Frontal cortex (tissue), 4 donors: ENCODE data around the gene PREX1. TPM values are rescaled to one million over a fixed set of nuclear protein-coding genes. Genes with fewer than 3 reads are reported as not detected.
A peak's percentile ranks its signal among the peaks of the same experiment; 100 is the strongest.

Experiments
- DNase-seq, 2 donors: peaks; one replicate each; pipeline ENCODE4 v3.0.0; 2012; ENCODE audit warnings: low spot score in 2 of 2
- FAIRE-seq: peaks from 2 replicates; lab custom pipeline; 2012; peaks lifted over from hg19 to GRCh38; lab: Jason Lieb, UNC
- total RNA-seq: library from RNA; depleted of rRNA; stranded (reverse); fragments of >200 nt; gene quantifications from one replicate; pipeline ENCODE4 v1.2.3, GENCODE V29; 2014
- donor health status: control.
- donor health status: control.
- donor health status: control.

The PREX1 gene
- total RNA-seq, 1 donor from 2014 or later, result 18.8 TPM

DNA sequence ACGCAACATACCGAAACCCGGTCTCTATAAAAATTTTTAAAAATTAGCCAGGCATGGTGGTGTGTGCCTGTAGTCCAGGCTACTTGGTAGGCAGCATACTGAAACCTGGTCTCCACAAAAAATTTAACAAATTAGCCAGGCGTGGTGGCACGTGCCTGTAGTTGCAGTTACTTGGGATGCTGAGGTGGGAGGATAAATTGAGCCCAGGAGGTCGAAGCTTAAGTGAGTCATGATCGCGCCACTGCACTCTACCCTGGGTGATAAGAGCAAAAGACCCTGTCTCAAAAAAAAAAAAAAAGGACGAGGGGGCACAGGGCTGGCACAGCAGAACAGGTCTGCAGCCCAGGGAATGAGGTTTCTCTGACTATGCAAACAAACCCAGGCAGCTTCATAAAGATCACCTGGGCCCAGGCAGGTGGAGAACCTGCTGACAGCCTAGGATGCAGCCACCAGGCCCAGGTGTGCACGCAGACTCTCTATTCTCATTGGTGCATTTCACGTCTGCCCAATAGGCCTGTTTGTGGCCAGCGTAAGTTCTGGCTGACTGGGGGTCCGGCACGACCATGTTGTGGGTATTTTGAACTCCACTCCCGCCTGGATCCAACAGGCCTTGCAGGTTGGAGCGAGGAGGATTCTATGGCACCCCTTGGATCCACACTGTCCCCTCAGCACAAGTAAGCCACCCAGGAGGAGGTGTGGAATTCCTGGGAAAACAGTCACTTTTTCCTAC is 204.5 kb downstream of the PREX1 start:
- no peak for FAIRE-seq
- DNase-seq, result no peak

DNA sequence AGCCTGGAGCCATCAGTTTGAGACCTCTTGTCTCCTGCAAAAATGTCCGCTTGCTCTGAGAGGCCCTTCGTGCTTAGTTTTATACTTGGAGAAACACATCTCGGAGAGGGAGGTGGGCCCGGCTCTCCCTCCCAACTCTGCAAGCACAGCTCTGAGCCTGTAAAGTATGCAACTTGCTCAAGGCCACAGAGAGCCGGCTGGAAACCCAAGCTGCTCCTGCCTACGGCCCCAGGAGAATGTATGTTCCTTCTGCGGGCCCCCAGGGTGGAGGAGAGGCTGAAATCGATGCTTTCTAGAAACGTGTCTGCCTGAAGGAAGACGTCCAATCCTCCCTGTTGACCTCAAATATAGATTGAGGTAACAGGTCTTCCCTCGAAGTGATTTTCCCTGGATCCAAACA is 205.4 kb downstream of the PREX1 start:
- DNase-seq (no peak), FAIRE-seq (no peak)

DNA sequence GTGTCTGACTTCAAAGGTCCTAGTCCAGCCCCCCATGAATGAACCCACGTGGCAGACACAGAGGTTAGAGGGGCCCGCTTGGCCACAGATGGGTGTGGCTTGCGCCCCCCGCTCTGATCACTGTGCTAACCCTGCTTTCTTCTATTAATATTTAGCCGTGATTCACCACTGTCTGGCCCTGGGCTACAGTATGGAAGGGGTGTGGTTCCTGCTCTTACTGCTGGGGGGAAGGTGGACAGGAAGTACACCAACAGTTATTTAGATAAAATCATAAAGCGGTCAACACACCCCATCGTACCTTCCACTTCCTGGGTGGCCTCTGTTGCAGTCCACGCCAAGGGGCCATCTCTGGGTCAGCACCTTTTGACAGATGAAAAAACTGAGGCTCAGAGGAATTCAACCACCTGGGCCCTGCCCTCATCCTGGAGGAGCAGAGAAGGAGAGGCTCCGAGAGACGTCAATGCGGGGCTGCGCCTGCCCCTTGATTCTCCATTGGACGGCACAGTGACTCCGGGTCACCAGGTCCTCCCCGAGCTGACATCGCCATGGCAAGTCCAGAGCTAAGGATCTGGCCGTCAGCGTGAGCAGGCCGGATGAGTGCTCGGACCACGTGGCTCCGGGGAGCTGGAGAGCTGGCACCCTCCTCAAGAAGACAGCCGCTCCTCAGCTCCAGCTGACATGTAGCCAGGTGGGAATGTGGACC is 206.3 kb downstream of the PREX1 start:
- no peak for FAIRE-seq
- DNase-seq, result no peak

DNA sequence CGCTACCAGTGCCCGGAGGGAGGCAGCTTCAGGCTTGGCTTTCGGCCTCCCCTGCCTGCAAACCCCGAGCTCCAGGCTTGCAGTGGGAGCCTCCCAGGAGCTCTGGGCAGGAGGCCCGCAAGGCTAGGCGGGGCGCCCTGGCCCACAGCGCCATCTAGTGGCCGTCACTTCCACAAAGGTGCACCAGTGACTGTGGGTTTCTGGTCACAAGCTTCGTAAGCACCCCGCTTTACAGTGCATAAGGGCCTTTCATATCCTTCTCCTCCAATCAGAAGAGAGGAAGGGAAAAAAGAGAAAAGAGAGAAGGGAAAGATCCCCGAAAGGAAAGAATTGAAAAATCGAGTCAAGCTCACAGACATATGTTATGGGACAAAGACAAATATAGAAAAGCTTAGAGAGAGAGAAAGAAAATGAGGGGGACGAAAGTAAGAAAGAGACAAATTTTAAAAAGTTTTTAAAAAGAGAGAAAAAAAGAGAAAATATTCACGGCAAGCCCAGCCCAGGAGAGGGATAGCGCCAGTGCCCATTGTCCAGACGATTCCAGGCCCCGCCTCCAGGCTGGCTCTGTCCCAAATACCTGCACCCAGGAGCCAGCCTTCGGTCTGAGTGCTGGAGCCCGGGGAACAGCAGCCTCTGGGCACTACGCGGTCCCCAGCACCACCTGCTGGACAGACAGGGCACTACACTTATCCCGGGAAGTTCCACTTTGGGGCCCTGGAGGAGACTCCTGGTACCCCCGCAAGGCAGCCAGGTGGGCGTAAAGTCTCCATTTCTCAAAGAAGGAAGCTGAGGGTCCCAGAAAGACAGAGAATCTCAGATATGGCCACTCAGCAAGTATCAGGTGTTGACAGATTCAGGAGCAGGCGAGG is 207.1 kb downstream of the PREX1 start:
- peak; percentile 71 to 88 for DNase-seq
- FAIRE-seq, result no peak

DNA sequence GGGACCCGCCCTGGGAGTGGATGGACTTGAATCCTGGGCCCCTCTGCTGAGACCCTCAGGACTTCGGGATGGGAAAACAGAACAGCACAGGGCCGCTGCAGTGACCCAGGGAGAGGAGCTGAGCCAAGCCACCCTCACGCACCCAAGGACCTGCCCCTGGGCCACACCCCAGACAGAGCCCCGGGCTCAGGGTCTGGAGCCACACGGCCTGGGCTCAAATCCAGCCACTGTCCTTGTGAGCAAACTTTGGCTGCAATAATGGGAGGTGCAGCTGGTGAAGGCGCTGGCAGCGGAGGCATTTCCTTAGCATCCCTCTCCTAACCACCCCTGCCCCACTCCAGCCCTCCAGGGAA is 207.7 kb downstream of the PREX1 start:
- FAIRE-seq (no peak), DNase-seq (no peak)

DNA sequence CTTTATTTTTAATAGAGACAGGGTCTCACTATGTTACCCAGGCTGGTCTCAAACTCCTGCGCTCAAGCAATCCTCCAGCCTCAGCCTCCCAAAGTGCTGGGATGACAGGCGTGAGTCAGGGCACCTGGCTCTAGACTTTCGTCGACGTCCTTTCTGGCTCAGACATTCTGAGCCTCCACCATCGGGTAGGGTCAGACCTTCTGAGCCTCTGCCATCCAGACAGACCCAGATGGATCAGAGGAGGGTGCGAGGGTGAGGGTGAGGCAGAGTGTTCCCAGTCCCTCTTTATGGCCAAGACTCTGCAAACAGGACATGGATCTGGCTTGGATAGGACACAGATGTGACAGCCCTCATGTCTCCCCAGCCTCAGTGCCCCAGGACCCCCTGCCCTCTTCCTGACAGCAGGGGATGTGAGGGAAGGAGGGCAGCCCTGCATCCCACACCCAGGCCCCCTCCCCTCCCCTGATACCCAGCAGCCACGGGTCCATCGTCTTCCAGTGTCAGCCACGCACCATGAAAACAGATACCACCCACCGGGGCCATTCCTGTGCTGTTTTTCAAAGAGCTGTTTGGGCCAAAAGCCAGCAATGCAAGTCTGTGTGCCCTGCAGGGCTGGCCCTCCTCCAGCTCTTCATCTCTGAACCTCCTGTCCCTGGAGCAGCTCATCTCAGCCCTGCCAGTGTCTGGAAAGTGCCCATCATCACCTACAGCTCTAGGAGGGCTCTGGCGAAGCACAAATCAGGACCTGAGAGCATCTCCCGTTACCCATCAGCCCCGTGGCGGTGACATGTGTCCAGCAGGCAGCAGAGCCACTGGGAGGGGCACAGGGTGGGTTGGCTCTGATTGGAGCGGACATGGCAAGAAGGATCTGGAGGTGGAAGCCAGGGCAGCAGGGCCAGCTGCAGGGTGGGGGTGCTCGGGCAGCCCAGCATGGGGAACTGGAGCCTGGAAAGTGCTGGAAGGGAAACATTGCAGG is 208.4 kb downstream of the PREX1 start:
- DNase-seq (no peak), FAIRE-seq (no peak)

DNA sequence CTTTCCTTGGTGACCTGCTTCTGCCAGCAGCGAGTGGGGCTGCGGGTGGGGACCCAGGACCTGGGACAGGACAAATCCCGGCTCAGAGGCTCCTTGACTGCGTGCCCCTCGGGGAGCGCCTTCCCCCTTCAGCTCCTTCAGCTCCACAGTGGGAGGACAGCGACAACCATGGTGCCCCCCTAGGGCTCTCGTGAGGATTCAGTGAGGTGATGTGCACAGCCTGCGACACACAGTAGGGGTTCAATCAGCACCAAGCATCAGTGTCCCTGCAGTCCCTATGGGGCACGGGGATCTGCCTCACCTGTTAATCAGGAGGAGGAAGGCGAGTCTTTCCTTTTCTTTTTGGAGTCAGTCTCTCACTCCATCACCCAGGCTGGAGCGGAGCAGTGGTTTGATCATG is 209.2 kb downstream of the PREX1 start:
- DNase-seq, result no peak
- no peak for FAIRE-seq

DNA sequence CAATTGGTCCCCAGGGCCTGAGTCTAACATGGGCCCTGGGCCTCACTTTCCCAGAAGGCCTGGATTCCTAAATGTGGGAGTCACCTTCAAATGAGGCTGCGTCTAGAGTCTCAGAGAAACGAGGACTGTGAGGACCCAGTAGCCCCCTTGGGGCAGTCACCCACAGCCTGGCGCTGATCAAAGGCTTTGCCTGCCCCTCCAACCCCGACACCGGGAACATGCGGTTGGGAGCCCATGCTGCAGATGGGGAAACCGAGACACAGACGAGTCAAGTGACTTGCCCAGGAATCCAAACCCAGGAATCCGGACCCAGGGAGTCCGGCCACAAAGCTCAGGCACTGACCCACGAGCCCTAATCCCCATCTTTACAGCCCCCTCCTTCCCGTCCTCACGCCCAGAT is 209.7 kb downstream of the PREX1 start:
- no peak for FAIRE-seq
- DNase-seq, result no peak

DNA sequence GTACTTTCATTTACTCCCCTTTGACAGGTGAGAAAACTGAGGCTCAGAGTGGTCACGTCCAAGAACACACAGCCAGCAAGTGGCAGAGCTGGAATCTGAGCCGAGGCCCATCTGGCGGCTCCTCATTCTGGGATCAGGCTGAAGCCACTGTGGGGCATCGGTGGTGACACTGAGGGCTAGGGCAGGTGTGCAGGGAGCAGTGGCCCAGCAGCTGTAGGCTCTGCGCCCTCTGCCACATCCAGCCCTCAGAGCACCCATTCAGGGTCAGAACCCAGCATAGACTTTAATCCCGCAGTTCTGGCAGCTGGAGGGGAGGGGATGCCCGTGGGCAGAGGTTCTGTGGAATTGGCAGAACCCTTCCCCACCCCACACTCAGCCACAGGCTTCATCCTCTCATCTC is 210.3 kb downstream of the PREX1 start:
- FAIRE-seq (no peak), DNase-seq (no peak)

DNA sequence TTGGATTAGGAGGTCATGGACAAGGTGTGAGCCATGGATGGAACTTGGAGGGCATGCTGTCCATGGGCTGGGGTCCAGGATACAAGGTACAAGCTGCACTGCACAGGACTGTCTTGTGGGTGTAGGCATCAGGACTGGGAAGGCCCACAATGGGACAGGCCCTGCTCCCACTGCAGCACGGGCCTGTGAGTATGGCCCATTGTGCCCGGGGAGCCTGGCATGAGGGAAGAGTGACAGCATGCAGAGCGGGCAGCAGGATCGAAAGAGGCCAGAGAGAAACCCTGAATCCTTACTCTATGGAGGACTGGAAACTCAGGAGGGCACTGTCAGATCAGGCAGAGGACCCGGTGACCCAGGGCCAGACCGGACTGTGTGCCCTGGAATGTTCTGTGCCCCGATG is 211.3 kb downstream of the PREX1 start:
- FAIRE-seq, result no peak
- no peak for DNase-seq

DNA sequence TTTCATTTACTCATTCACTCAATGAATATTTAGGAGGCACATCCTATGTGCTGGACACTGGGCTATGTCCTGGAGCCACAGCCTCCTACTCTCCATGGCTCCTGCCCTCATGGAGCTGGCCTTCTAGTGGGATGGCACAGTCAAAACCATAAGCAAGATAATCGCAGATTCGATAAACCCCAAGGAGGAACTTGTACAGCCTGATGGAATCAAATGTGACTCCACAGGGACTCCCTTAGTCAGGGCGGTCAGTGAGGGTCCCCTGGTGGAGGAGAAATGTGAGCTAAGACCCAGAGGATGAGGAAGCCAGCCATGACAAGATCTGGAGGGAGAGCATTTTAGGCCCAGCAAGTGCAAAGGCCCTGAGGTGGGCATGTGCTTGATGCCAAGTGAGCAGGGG is 211.9 kb downstream of the PREX1 start:
- DNase-seq (no peak), FAIRE-seq (no peak)

DNA sequence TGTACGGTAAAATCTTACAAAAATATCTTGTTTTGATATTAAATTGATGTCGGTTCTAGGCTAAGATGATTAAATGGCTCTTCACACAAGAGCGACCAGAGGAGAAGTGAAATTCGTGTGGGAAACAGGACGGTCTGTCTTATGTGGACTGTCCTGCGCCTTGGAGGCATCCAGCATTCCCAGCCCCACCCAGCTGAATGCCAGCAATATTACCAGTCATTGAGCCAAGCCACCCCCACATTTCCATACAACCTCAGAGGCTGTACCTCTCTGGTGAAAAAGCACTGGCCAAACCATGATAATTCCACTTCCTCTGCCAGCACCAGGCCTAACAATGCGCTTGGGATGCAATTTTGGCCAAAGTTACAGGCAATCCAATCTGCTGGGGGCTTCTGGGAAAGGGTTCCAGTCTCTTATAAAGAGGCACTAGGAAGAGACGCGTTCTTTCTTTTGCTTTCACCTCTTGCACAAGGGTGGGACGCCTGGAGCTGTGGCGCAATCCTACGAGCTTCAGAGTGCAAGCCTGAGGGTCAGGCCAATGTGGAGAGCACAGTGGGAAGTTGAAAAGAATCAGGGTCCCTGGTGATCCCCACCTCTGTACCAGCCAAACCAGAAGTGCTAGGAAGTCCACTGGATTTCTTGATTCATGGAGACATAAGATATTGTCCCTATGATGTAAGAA is 213.1 kb downstream of the PREX1 start:
- DNase-seq (no peak), FAIRE-seq (no peak)

DNA sequence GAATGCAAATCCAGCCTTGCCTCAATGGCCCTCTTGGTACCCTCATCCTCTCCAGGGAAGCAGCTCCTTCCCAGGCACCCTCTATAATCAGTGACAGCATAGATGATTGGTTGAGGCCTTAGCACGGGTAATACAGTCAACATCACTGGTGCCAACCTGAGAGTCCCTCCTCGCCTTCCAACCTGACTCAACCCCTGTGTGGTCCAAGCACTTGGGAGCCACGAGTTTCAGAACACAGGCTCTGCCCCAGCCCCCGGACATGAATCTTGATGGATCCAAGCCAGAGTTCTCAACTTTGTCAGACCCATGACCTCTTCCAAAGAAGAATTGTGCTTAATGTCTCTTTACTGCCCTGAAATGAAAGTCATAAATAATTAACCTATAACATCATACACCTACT is 213.9 kb downstream of the PREX1 start:
- DNase-seq (no peak), FAIRE-seq (no peak)

DNA sequence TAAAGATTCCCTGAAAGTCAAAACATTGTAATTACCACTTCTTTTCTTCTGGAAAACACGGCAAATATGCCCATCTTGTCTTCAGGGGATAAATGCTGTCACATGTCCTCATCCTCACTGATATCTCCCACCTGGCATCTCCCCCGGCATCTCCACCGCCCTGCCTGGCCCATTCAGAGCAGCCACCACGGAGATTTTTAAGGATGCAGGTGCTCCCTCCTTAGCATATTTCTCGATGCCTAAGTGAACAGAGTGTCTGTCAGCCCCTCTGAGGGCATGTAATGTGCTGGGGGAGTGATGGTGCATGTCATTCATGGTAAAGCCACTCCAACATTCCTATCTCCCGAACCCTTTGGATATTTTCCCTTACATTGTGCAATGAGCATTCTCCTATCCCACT is 215.5 kb downstream of the PREX1 start:
- FAIRE-seq (no peak), DNase-seq (no peak)

DNA sequence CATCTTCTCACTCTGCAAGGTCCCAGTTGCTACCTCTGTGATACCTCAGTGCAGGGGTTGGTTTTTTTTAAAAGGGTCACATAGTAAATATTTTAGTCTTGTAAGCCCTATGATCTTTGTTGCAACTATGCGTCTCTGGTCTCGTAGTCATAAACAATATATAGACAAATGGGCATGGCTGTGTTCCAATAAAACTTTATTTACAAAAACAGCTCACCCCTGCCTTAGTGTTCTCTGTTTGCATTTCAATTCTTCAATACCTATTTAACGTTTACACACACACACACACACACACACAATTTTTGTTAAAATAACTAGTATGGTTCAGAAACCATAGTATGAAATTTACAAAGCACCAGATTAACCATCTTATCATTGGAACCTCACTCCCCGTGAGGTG is 216.8 kb downstream of the PREX1 start:
- no peak for FAIRE-seq

DNA sequence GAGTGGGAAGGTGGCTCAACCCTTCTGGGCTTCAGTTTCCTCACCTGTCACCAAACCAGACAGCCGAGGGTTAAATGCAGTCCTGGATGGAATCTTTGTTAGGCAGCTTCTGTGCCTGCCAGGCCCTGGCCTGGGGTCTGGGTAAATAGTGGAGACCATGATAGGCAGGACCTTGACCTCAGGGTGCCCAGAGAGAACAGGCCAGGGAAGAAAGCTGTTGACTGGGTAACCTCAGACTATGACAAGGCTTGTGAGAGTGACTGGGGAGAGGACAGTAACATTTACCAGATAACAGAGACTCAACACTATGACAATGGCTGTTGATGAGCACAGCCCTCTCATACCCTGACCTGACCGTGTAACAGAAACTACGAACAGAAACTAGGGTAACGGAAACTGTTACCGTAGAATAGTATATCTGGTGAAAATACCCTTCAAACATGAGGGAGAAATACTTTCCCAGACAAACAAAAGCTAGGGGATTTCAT is 218.3 kb downstream of the PREX1 start:
- no peak for FAIRE-seq
- DNase-seq, result no peak

More for the DNA sequence above, 216.8 kb downstream of the PREX1 start:
- no peak for DNase-seq

DNA sequence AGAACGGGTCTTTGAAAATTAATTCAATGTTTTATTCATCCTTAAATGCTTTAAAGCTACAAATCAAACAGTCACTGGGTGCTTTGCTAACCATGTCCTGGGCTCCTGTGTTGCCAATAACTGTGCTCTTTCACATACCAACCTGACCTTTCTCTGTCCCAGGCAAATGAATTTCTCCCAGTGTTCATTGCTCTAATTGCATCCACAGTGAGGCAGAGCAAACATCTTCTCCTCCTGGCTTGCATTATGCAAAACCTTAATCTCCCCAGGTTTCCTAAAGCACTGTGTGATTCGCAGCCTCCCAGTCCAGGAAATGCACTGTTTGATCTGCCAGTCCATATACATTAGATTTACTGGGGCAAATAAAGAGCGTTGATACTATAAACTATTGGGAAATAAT is 219.0 kb downstream of the PREX1 start:
- no peak for DNase-seq
- no peak for FAIRE-seq

DNA sequence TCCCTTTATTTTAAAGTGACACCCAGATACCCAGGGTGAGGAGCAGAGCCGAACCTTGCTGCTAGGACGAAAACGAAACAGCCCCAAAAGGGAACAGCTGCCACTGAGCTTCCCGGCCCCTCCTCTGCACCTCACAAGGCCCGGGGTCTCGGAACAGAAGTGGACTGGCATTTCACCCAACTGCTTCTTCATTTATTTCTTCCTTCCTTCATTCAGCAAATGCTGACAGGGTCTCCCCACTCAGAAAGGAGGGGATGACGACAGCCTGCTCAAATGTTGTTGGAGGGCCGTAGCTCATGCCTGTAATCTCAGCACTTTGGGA is 220.3 kb downstream of the PREX1 start:
- FAIRE-seq (no peak), DNase-seq (no peak)

DNA sequence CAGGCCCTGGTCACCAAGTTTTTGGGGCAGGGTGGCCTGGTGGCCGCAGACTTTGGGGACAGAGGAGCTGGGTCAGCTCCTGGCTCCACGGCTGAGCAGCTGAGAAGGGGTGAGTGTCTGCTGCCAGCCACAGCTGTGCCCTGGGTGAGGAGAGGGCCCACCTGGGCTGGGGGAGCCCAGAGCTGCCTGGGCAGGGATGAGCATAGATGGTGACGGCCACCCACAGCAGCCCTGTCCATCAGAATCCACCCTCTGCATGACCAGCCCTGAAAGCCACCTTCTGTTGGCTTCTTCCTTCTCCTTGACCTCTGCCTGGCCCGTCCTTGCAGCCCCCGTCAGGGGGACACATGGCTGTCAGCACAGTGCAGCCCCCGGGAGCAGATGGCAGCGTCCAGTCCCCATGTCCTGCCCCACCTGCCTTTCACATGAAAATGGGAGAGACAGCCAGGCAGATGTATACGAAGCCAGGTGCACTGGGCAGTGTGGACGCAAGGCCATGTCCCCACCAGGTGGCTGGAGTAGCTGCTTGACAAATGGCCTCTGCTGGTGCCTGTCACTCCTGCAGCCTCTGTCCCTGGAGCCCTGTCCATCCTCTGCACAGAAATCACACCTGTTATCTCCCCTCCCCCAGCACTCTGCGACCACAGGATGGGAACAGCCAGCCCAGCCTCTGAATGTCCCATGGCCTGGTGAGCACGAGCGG is 220.8 kb downstream of the PREX1 start:
- no peak for DNase-seq
- no peak for FAIRE-seq
